Mesendoderm (in vitro differentiated cells): ENCODE data around the gene OVCA2.
A peak's percentile ranks its signal among the peaks of the same experiment; 100 is the strongest.

Source experiments
- DNase-seq: peaks from one replicate; pipeline ENCODE4 v3.0.0; 2013
- H2AK5ac ChIP-seq: 2 replicates; pipeline ENCODE4 v1.6.1; 2013; ENCODE audit warnings: low read length, inconsistent platforms
- H2BK120ac ChIP-seq: 2 replicates; pipeline ENCODE4 v1.6.1; 2013; ENCODE audit warnings: low read depth, mild to moderate bottlenecking, low read length, moderate library complexity, mixed read lengths
- H2BK15ac ChIP-seq: replicated peaks from 2 replicates; pipeline ENCODE4 v1.6.1; 2013; ENCODE audit warnings: low read depth, mild to moderate bottlenecking, moderate library complexity
- H2BK5ac ChIP-seq: 2 replicates; pipeline ENCODE4 v1.6.1; 2013; ENCODE audit warnings: low read length, inconsistent platforms
- H3K18ac ChIP-seq: 2 replicates; pipeline ENCODE4 v1.6.1; 2013; ENCODE audit warnings: mild to moderate bottlenecking, low read length, mixed read lengths
- H3K23ac ChIP-seq: one replicate; pipeline ENCODE4 v1.6.1; 2013; ENCODE audit warnings: low read length
- H3K27ac ChIP-seq: 2 replicates; pipeline ENCODE4 v1.5.1; 2013; ENCODE audit warnings: low read depth, mild to moderate bottlenecking, inconsistent platforms, low read length, moderate library complexity
- H3K27me3 ChIP-seq: 2 replicates; pipeline ENCODE4 v1.6.1; 2013; ENCODE audit warnings: low read length, control low read depth, mild to moderate bottlenecking, inconsistent platforms; ENCODE audit not compliant: insufficient read depth, poor library complexity
- H3K36me3 ChIP-seq: 2 replicates; pipeline ENCODE4 v1.6.1; 2013; ENCODE audit warnings: low read length, inconsistent platforms; ENCODE audit not compliant: control insufficient read depth, insufficient read depth
- H3K4ac ChIP-seq: one replicate; pipeline ENCODE4 v1.6.1; 2013; ENCODE audit warnings: low read depth, mild to moderate bottlenecking, low read length, moderate library complexity
- H3K4me1 ChIP-seq: 2 replicates; pipeline ENCODE4 v1.6.1; 2013; ENCODE audit warnings: low read depth, low read length, inconsistent platforms; ENCODE audit not compliant: control insufficient read depth
- H3K4me2 ChIP-seq: 2 replicates; pipeline ENCODE4 v1.6.1; 2013; ENCODE audit warnings: low read length
- H3K4me3 ChIP-seq: 2 replicates; pipeline ENCODE4 v1.5.1; 2013; ENCODE audit warnings: mild to moderate bottlenecking, low read length
- H3K56ac ChIP-seq: one replicate; pipeline ENCODE4 v1.6.1; 2013; ENCODE audit warnings: low read length
- H3K79me1 ChIP-seq: 2 replicates; pipeline ENCODE4 v1.6.1; 2013; ENCODE audit warnings: low read length, inconsistent platforms
- H3K79me2 ChIP-seq: 2 replicates; pipeline ENCODE4 v1.6.1; 2013; ENCODE audit warnings: mild to moderate bottlenecking, low read length; ENCODE audit not compliant: control insufficient read depth, insufficient read depth
- H3K9ac ChIP-seq: 2 replicates; pipeline ENCODE4 v1.6.1; 2013; ENCODE audit warnings: low read length, inconsistent platforms
- H4K5ac ChIP-seq: one replicate; pipeline ENCODE4 v1.6.1; 2013; ENCODE audit warnings: low read length
- H4K8ac ChIP-seq: one replicate; pipeline ENCODE4 v1.6.1; 2013; ENCODE audit warnings: low read depth, mild to moderate bottlenecking, control low read depth, low read length, moderate library complexity
- WGBS: extraction: QIAGEN DNeasy Blood & Tissue Kit; methylation state at CpG from one replicate; pipeline ENCODE4 v1.1.7; 2013; ENCODE audit warnings: low lambda C conversion rate, missing lambda C conversion rate; ENCODE audit not compliant: insufficient coverage; ENCODE audit errors: extremely low coverage; 5-methylcytosine and 5-hydroxymethylcytosine counted together

OVCA2 gene

GRCh38 chr17:2033153-2033552 lies 8.7 kb upstream of the OVCA2 start:
- no peak overlapping the region for H4K8ac ChIP-seq
- no CpG with 5 or more reads among the region's 7 CpGs for WGBS

GRCh38 chr17:2034157-2034556 lies 7.7 kb upstream of the OVCA2 start:
- H2AK5ac ChIP-seq: no peak overlapping the region
- H3K4ac ChIP-seq: no peak overlapping the region
- H2BK120ac ChIP-seq: no peak overlapping the region
- H3K79me1 ChIP-seq: peaks cover 2% of the 10 kb centered on the region
- H3K18ac ChIP-seq: no peak overlapping the region
- no peak overlapping the region for H3K23ac ChIP-seq
- no peak overlapping the region for H4K5ac ChIP-seq
- H3K27ac ChIP-seq: no peak overlapping the region
- no peaks in the 10 kb centered on the region for H3K27me3 ChIP-seq
- H3K4me3 ChIP-seq: no peak overlapping the region
- H3K36me3 ChIP-seq: no peaks in the 10 kb centered on the region
- H4K8ac ChIP-seq: no peak overlapping the region
- no CpG with 5 or more reads among the region's 7 CpGs for WGBS
- H3K4me2 ChIP-seq: no peak overlapping the region
- no peak overlapping the region for H3K56ac ChIP-seq
- H3K9ac ChIP-seq: no peak overlapping the region
- DNase-seq: peak; percentile 37
- no peak overlapping the region for H2BK5ac ChIP-seq
- no peaks in the 10 kb centered on the region for H3K79me2 ChIP-seq
- no peaks in the 10 kb centered on the region for H3K4me1 ChIP-seq
- no peak overlapping the region for H2BK15ac ChIP-seq

More at GRCh38 chr17:2033153-2033552, 8.7 kb upstream of the OVCA2 start:
- peaks cover 2% of the 10 kb centered on the region for H3K79me1 ChIP-seq
- no peaks in the 10 kb centered on the region for H3K79me2 ChIP-seq
- H2BK120ac ChIP-seq: no peak overlapping the region
- DNase-seq: no peak
- H2AK5ac ChIP-seq: no peak overlapping the region
- H3K18ac ChIP-seq: no peak overlapping the region
- H3K27ac ChIP-seq: no peak overlapping the region
- no peak overlapping the region for H3K9ac ChIP-seq
- no peak overlapping the region for H4K5ac ChIP-seq
- H2BK5ac ChIP-seq: no peak overlapping the region
- H3K36me3 ChIP-seq: no peaks in the 10 kb centered on the region
- no peak overlapping the region for H3K4ac ChIP-seq
- peaks cover 2% of the 10 kb centered on the region for H3K27me3 ChIP-seq
- no peak overlapping the region for H3K23ac ChIP-seq
- no peak overlapping the region for H3K56ac ChIP-seq
- no peaks in the 10 kb centered on the region for H3K4me1 ChIP-seq
- no peak overlapping the region for H3K4me3 ChIP-seq
- H2BK15ac ChIP-seq: no peak overlapping the region
- H3K4me2 ChIP-seq: no peak overlapping the region

- Histone ChIP-seq H3K9ac (no peak overlapping the region), H3K27me3 (no peaks in the 10 kb centered on the region), H3K4me1 (no peaks in the 10 kb centered on the region), H3K18ac (no peak overlapping the region), H2BK120ac (no peak overlapping the region), H3K23ac (no peak overlapping the region), H3K79me2 (no peaks in the 10 kb centered on the region), H3K4ac (no peak overlapping the region), H3K4me2 (no peak overlapping the region), H2AK5ac (no peak overlapping the region), H4K5ac (no peak overlapping the region), H3K4me3 (no peak overlapping the region), H2BK15ac (no peak overlapping the region), H3K36me3 (no peaks in the 10 kb centered on the region), H3K79me1 (peaks cover 2% of the 10 kb centered on the region), H4K8ac (no peak overlapping the region), H3K56ac (no peak overlapping the region), H2BK5ac (no peak overlapping the region), H3K27ac (no peak overlapping the region)
- peak; percentile 13 for DNase-seq
- no CpG with 5 or more reads among the region's 9 CpGs for WGBS
Measured at GRCh38 chr17:2034806-2035540, 6.8 kb upstream of the OVCA2 start.

- H2BK5ac ChIP-seq: no peak overlapping the region
- no peak overlapping the region for H4K5ac ChIP-seq
- no peak overlapping the region for H3K56ac ChIP-seq
- no peak overlapping the region for H3K27ac ChIP-seq
- no peaks in the 10 kb centered on the region for H3K36me3 ChIP-seq
- no peak for DNase-seq
- no peak overlapping the region for H3K18ac ChIP-seq
- H3K27me3 ChIP-seq: no peaks in the 10 kb centered on the region
- H3K4ac ChIP-seq: no peak overlapping the region
- no peak overlapping the region for H2AK5ac ChIP-seq
- H4K8ac ChIP-seq: no peak overlapping the region
- H3K4me3 ChIP-seq: no peak overlapping the region
- H3K4me2 ChIP-seq: no peak overlapping the region
- H3K23ac ChIP-seq: no peak overlapping the region
- no peaks in the 10 kb centered on the region for H3K79me2 ChIP-seq
- no peak overlapping the region for H2BK120ac ChIP-seq
- peaks cover 2% of the 10 kb centered on the region for H3K79me1 ChIP-seq
- WGBS: no CpG with 5 or more reads among the region's 29 CpGs
- H3K4me1 ChIP-seq: no peaks in the 10 kb centered on the region
- H2BK15ac ChIP-seq: no peak overlapping the region
- H3K9ac ChIP-seq: no peak overlapping the region
Measured at GRCh38 chr17:2035541-2036488, 6.0 kb upstream of the OVCA2 start.

- no peak overlapping the region for H4K8ac ChIP-seq
- WGBS: no CpG with 5 or more reads among the region's 10 CpGs
- H3K27ac ChIP-seq: no peak overlapping the region
- no peaks in the 10 kb centered on the region for H3K27me3 ChIP-seq
- H3K79me2 ChIP-seq: no peaks in the 10 kb centered on the region
- no peak overlapping the region for H2BK5ac ChIP-seq
- H3K4me2 ChIP-seq: no peak overlapping the region
- no peak overlapping the region for H2BK15ac ChIP-seq
- no peak overlapping the region for H2AK5ac ChIP-seq
- no peak overlapping the region for H2BK120ac ChIP-seq
- H3K18ac ChIP-seq: no peak overlapping the region
- no peaks in the 10 kb centered on the region for H3K36me3 ChIP-seq
- H3K4ac ChIP-seq: no peak overlapping the region
- H3K23ac ChIP-seq: no peak overlapping the region
- H3K4me3 ChIP-seq: no peak overlapping the region
- H4K5ac ChIP-seq: no peak overlapping the region
- H3K4me1 ChIP-seq: no peaks in the 10 kb centered on the region
- H3K56ac ChIP-seq: no peak overlapping the region
- no peaks in the 10 kb centered on the region for H3K79me1 ChIP-seq
- H3K9ac ChIP-seq: no peak overlapping the region
- DNase-seq: no peak
Measured at GRCh38 chr17:2037155-2037554, 4.7 kb upstream of the OVCA2 start.
